HG03521 (cell line): ENCODE measurements around the gene PLCZ1.

Experiments used
- ATAC-seq: cut with Tn5 transposase; IDR thresholded peaks from one replicate; pipeline ENCODE4 v1.9.1; 2021; ENCODE audit warnings: mild to moderate bottlenecking, moderate library complexity; ENCODE audit not compliant: unreplicated experiment

PLCZ1 gene

DNA sequence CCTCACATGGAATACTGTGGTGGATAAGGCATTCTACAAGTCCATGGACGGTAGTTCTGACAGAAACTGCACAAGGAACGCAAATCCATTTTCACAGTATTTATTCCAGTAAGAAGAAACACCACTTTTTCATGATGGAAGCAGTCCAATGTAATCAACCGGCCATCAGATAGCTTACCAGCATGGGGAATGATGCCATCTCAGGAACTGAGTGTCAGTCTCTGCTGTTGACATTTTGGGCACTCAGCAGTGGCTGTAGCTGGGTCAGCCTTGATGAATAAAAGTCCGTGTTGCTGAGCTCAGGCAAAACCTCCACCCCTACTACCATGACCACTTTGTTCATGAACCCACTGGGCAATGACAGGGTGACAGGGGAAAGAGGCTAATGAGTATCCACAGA is 103.4 kb downstream of the PLCZ1 start:
- ATAC-seq, result no peak
